AG08396 (cell line): ENCODE measurements around the gene NAP1L5.
A peak's percentile ranks its signal among the peaks of the same experiment; 100 is the strongest.

ENCODE experiments used
- DNase-seq: peaks from one replicate; pipeline ENCODE4 v3.0.0; 2012; ENCODE audit warnings: low spot score, mixed read lengths

Gene NAP1L5

GRCh38 chr4:88697588-88698329 is at the start of gene NAP1L5:
Gene NAP1L5, minus strand, starts transcription at chr4:88697829. Its CDS starts 75 bp downstream, at chr4:88697754.
- peak; percentile 72 for DNase-seq

DNA sequence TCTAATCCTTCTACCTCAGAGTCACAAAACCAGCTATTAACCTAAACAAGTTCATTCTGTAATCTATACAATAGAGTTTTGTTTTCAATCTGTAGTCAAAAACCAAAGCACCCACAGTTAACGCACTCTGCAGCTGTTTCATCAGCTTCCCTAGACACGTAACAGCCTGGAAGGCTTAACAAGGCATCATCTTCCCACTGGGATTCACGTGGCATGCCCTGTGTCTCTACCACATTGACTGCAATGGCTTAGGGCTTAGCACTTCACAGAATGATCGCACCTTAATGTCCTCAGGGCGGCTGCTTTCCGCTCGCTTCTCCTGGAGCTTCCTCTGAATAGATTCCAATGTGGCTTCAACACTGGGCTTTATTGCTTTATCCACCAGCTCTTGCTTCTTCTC is 49.7 kb upstream of the NAP1L5 start:
- DNase-seq: no peak

- DNase-seq: peak; percentile 11
Observed at GRCh38 chr4:88746206-88746605, 48.6 kb upstream of the NAP1L5 start.

- DNase-seq: no peak
Observed at GRCh38 chr4:88745581-88746163, 48.0 kb upstream of the NAP1L5 start.

- no peak for DNase-seq
Observed at GRCh38 chr4:88745175-88745574, 47.5 kb upstream of the NAP1L5 start.

DNA sequence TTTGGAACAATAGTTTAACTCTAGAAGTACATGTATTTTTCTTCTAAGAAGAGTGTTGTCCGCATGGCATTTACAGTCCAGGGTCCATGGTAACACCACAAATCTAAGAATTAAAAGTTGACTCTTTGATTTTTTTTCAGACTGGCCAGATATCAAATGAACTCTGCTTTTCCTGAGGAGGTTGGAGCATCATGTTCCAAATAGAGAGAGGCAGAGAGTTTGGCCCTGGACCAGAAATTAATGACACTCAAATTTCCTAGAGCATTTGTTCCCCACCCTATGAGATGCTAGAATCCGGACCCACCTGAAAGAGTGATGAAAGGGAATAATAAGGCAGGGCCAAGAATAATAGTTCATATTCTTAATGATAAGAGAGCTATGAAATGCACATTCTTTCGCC is 47.0 kb upstream of the NAP1L5 start:
- DNase-seq: no peak

GRCh38 chr4:88743696-88744095 is 46.1 kb upstream of the NAP1L5 start:
- DNase-seq: peak; percentile 37

DNA sequence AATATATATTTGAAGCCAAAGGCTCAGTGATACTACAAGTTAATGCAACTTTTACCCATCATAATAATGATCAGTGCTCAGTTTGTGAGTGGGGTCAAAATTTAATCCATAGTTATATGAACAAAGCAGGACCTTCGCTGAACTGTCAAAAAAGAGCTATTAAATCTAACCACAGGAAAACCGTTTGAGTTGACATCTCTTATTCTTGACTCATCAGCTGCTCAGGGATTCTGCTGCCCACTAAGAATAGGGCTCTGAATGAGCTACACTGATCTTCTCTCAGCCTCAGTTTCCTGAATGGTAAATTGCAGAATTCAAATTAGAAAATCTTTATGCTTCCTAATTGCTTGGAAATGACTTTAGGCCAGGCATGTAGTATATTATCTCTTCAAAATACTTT is 44.9 kb upstream of the NAP1L5 start:
- no peak for DNase-seq

- no peak for DNase-seq
Observed at GRCh38 chr4:88738180-88738579, 40.6 kb upstream of the NAP1L5 start.

- no peak for DNase-seq
Observed at GRCh38 chr4:88737307-88737941, 39.8 kb upstream of the NAP1L5 start.

DNA sequence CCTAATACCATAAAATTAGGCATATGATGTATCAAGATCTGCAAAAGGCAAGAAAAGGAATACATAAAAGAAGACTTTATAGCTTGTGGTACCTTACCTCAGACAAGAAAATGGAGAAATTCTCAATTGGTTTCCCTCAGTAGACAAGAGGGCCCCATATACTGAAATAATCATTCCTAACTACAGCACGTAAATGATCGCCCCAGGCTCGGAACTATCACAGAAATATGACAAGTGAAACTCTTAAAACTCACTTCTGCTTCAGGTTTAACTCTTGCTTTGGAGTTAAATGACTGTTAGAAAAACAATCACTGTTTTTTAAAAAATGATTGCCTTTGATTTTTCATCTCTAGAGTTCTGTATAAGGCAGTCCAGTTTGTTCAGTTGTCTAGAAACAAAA is 38.6 kb upstream of the NAP1L5 start:
- DNase-seq: no peak

- DNase-seq: no peak
Observed at GRCh38 chr4:88735564-88735963, 37.9 kb upstream of the NAP1L5 start.

DNA sequence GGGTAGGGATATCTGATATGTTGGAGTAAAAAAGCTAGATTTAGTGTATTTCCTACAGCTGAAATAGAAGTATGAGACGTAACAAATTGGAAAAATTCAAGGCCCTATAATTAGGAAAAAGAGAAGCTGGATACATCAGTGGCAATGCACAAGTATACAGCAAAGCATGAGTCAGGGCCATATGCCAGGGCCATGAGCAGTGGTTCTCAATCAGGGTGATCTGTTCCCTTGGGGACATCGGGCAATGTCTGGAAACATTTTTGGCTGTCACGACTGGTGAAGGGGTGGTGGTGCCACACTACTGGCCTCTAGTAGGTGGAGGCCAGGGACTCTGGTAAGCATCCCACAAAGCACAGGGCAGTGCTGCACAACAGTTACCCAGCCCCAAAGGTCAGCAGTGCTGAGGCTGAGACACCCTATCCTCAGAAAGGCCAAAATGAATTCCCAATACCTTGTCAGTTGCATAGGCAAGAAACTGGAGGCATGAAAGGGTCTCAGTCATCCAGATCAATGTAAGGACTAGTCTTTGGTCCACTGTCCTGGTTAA is 36.8 kb upstream of the NAP1L5 start:
- DNase-seq: no peak

GRCh38 chr4:88732714-88733368 is 35.2 kb upstream of the NAP1L5 start:
- DNase-seq: no peak

DNA sequence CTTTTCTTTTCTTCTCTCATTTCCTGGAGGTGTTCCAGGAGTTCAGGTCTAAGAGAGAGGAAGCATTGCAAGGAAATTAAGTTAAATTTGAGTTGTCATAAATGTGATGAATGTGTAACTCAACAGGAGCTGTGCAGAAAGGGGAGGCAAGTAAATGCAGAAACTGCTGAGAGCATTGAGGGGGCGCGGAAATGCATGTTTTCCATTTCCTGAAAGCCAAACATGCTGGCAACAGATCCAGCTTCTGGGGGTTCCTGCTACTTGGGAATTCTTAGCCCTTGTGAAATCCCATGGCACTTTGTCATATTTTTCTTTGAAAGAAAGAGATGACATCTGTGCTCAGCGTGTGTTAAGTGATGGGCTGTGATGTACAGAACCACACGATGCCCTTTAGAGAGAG is 33.8 kb upstream of the NAP1L5 start:
- no peak for DNase-seq

DNA sequence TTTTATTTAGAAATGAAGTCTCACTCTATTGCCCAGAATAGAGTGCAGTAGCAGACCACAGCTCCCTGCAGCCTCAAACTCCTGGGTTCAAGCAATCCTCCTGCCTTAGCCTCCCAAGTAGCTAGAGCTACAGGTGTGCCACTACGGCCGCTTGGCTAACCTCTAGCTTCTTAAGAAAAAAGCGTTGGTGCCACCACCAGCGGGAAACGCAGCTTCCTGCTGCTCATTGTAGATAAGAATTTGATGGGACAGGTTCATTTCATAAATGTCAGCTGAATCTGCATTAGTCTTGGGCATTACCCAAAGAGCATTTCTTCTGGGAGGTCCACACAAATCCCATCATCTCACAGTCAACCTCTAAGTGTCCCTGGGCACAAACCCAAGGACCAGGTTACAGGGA is 33.2 kb upstream of the NAP1L5 start:
- DNase-seq: no peak

GRCh38 chr4:88729146-88729760 is 31.6 kb upstream of the NAP1L5 start:
- no peak for DNase-seq

DNA sequence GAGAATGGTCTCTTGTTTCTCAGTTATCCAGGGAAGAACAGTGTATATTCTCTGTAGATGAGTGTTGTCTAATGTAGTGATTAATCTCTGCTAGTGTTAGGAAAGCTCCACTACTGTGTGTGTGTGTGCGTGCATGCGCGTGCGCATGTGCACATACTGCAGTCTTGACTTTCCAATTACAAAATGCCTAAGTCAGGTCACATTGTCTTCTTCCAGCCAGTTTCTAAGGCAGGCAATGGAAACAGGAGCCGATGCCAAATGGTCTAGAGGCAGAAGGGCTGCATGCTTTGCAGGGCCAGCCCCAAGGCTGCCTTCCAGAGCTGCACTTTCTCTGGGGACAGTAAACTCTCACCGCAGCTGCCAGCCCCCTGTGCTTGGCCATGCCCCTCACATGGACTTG is 30.5 kb upstream of the NAP1L5 start:
- no peak for DNase-seq

DNA sequence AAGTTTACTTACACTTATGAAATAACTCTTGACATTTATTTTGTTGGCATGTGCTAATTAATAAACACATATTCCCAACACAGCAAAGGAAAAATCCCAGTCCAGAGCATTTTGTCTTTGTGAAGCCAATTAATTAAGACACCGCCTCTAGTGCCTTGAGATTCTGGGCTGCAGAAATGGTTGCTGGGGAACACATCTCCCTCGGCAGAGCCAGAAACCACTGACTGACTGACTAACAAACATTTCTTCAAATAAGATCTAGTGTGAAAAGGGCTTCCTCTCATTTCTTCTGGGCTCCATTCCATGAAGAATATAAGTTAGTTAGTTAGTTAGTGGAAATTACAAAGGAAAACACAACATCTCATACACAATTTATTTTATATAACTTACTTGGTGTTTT is 28.4 kb upstream of the NAP1L5 start:
- no peak for DNase-seq

DNA sequence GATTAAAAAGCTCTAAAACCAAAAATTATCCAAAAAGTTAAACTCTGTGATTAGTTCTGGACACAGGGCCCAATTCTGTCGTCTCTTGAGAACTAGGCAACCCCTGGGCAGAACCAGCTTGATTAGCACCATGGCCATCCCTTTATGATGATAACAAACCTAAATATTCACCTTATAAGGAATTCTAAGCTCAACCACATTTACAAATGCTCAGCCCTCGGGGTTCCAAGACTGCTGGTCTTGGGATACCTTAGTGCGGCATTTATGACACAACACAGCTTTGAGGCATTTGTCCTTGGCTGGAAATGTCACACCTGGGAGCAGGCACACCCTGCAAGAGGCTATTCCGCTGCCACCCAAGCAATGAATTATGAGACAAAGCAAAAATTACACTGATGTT is 27.5 kb upstream of the NAP1L5 start:
- no peak for DNase-seq

DNA sequence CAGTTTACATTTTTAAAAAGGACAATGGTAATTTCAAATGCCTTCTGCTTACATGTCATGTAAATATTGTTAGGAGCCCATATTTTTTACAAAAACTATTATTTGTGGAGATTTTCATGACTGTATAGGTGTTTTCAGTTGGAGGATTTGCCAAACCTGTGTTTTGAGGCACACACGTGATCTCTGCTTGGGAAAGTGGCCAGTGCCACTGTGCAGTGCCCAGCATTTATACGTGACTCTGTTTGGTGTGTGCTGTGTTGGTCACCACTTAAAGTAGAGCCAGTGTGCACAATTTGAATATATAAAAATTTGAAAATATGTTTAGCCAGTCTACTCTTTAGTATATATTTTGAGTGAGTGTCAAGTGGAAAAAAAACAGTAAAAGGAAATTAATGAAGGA is 26.8 kb upstream of the NAP1L5 start:
- DNase-seq: no peak

DNA sequence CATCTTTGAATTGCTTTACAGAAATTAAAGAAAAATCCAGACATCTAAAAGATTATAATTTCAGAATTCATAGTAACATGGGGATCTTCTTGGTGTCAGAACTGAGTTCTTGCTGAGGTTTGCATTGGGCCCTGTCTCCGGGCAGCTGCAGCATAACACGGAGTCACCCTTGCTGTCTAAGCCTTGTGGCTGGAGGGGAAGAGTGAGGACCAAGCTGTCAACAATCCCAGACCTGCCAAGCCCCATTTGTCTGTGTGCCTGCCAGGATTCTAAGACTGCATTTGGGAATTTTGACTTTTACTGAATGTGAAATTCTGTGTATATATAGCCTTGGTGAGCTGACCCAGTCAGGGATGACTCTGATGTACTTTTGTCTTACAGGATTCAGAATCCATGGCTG is 25.2 kb upstream of the NAP1L5 start:
- no peak for DNase-seq
